Stimulated activated CD4-positive, alpha-beta T cell treated with anti-CD3 and anti-CD28 coated beads, Interleukin-4, amount 100 ng/mL, for 4 hours (primary cell): ENCODE data around the gene PARP11.

ENCODE experiments used
- DNase-seq, 2 experiments: peaks; one replicate each; pipeline ENCODE4 v3.0.0-alpha.2; 2020

Gene PARP11

GRCh38 chr12:3872800-3873636 is at the start of gene PARP11:
Gene PARP11, minus strand, starts transcription at chr12:3873399. Its CDS starts 170 bp downstream, at chr12:3873229.
- DNase-seq = peak; percentile 97

GRCh38 chr12:3922033-3922432 is 48.8 kb upstream of the PARP11 start:
- DNase-seq = no peak

- DNase-seq = no peak
Measured at GRCh38 chr12:3921526-3921925, 48.3 kb upstream of the PARP11 start.

- no peak for DNase-seq
Measured at GRCh38 chr12:3921151-3921471, 47.9 kb upstream of the PARP11 start.

- DNase-seq = no peak
Measured at GRCh38 chr12:3920351-3921150, 47.4 kb upstream of the PARP11 start.

- DNase-seq = no peak
Measured at GRCh38 chr12:3913278-3913677, 40.1 kb upstream of the PARP11 start.

- DNase-seq = no peak
Measured at GRCh38 chr12:3912863-3913262, 39.7 kb upstream of the PARP11 start.

- DNase-seq = no peak
Measured at GRCh38 chr12:3911409-3911808, 38.2 kb upstream of the PARP11 start.

- DNase-seq = no peak
Measured at GRCh38 chr12:3905664-3906063, 32.5 kb upstream of the PARP11 start.

GRCh38 chr12:3904999-3905398 is 31.8 kb upstream of the PARP11 start:
- no peak for DNase-seq

GRCh38 chr12:3902921-3903320 is 29.7 kb upstream of the PARP11 start:
- no peak for DNase-seq

GRCh38 chr12:3901116-3901515 is 27.9 kb upstream of the PARP11 start:
- no peak for DNase-seq

GRCh38 chr12:3898756-3899155 is 25.6 kb upstream of the PARP11 start:
- DNase-seq = no peak

- DNase-seq = no peak
Measured at GRCh38 chr12:3897371-3897971, 24.3 kb upstream of the PARP11 start.

- no peak for DNase-seq
Measured at GRCh38 chr12:3896801-3897351, 23.7 kb upstream of the PARP11 start.

- no peak for DNase-seq
Measured at GRCh38 chr12:3896356-3896755, 23.2 kb upstream of the PARP11 start.

- no peak for DNase-seq
Measured at GRCh38 chr12:3892631-3893030, 19.4 kb upstream of the PARP11 start.

GRCh38 chr12:3891201-3891600 is 18.0 kb upstream of the PARP11 start:
- no peak for DNase-seq

GRCh38 chr12:3888659-3889058 is 15.5 kb upstream of the PARP11 start:
- no peak for DNase-seq

- peak in 1 of 2 experiments; percentile 23 for DNase-seq
Measured at GRCh38 chr12:3885277-3886094, 12.3 kb upstream of the PARP11 start.

GRCh38 chr12:3884671-3885070 is 11.5 kb upstream of the PARP11 start:
- DNase-seq = no peak

- DNase-seq = no peak
Measured at GRCh38 chr12:3882896-3883564, 9.8 kb upstream of the PARP11 start.
